Panc1 (cell line): ENCODE results near the gene WASF3. TPM values are rescaled to one million over a fixed set of nuclear protein-coding genes. Genes with fewer than 3 reads are reported as not detected.

Source experiments
- ATAC-seq: fragments of 200-7000 bp; cut with Tn5 transposase; 2 replicates; pipeline ENCODE4 v1.9.1; 2020; ENCODE audit warnings: mild to moderate bottlenecking, moderate library complexity
- BruUV-seq: library from RNA; stranded (reverse); fragments of 400-500 nt; replicated peaks from 2 replicates; lab custom pipeline; 2021; lab: Mats Ljungman, UMichigan
- CTCF ChIA-PET: fragments of 300-600 bp; sonication (Branson Sonifier 250); formaldehyde crosslinking; loops from one replicate; lab custom pipeline; 2022; ENCODE audit warnings: antibody characterized with exemption; lab: Charles Lee
- POLR2A ChIA-PET: fragments of 300-600 bp; sonication (Branson Sonifier 250); formaldehyde crosslinking; loops from one replicate; lab custom pipeline; 2022; ENCODE audit warnings: antibody characterized with exemption; lab: Charles Lee
- DNase-seq: peaks from one replicate; pipeline ENCODE4 v3.0.0-alpha.2; 2010; ENCODE audit warnings: low read depth, low spot score
- H3K27ac ChIP-seq: 2 replicates; pipeline ENCODE4 v1.5.1; 2011; ENCODE audit warnings: mild to moderate bottlenecking, low read length, inconsistent platforms
- H3K27me3 ChIP-seq: fragments of 200-500 bp; sonication (Bioruptor generic); 2 replicates; pipeline ENCODE4 v1.6.0; 2014; ENCODE audit warnings: low read length, inconsistent platforms; ENCODE audit not compliant: control insufficient read depth, insufficient read depth
- H3K36me3 ChIP-seq: fragments of 200-500 bp; sonication (Bioruptor generic); 2 replicates; pipeline ENCODE4 v1.5.1; 2014; ENCODE audit warnings: inconsistent platforms, mild to moderate bottlenecking, low read length, moderate library complexity; ENCODE audit not compliant: control insufficient read depth, insufficient read depth
- H3K4me1 ChIP-seq: 2 replicates; pipeline ENCODE4 v1.5.1; 2011; ENCODE audit warnings: inconsistent platforms, mild to moderate bottlenecking, low read length, moderate library complexity; ENCODE audit not compliant: control insufficient read depth, insufficient read depth
- H3K4me3 ChIP-seq, 2 experiments: 2 replicates each; pipeline ENCODE4 v1.5.1; 2011 to 2012; ENCODE audit warnings: low read depth in 2 of 2, low read length in 2 of 2, mild to moderate bottlenecking in 2 of 2, inconsistent platforms in 1 of 2, moderate library complexity in 1 of 2
- H3K9me3 ChIP-seq: fragments of 200-500 bp; sonication (Bioruptor generic); 2 replicates; pipeline ENCODE4 v1.5.1; 2014; ENCODE audit warnings: low read depth, mild to moderate bottlenecking, inconsistent platforms, low read length, moderate library complexity; ENCODE audit not compliant: control insufficient read depth, insufficient read depth
- CTCF ChIP-seq: fragments of 450-650 bp; IDR thresholded peaks from 2 replicates; pipeline ENCODE4 v1.5.1; 2017; ENCODE audit warnings: mild to moderate bottlenecking
- POLR2AphosphoS5 ChIP-seq: IDR thresholded peaks from 2 replicates; pipeline ENCODE4 v1.6.1; 2012; ENCODE audit warnings: mild to moderate bottlenecking, low read depth, low read length, moderate library complexity
- REST ChIP-seq, 2 experiments: IDR thresholded peaks; 2 replicates each; pipeline ENCODE4 v1.6.1; 2011 to 2012; ENCODE audit warnings: low read depth in 2 of 2, control low read depth in 1 of 2, low read length in 1 of 2, mild to moderate bottlenecking in 1 of 2, moderate library complexity in 1 of 2; ENCODE audit not compliant: insufficient read depth in 1 of 2
- SIN3A ChIP-seq: IDR thresholded peaks from 2 replicates; pipeline ENCODE4 v1.6.1; 2012; ENCODE audit warnings: low read depth, mild to moderate bottlenecking, low read length, moderate library complexity, borderline replicate concordance; ENCODE audit not compliant: insufficient read depth
- TCF7L2 ChIP-seq: IDR thresholded peaks from 2 replicates; pipeline ENCODE4 v1.6.1; 2011; ENCODE audit warnings: mild to moderate bottlenecking, low read depth, low read length, inconsistent platforms
- in situ Hi-C: cut with HindIII; loops from 2 replicates; pipeline ENCODE4 v1.10.0; 2016; ENCODE audit warnings: low sequenced_read_pairs, low pct_unique_long_range_greater_than_20kb
- intact Hi-C: fragments of 100-400 bp; cut with micrococcal nuclease; formaldehyde crosslinking; loops from one replicate; pipeline ENCODE4 v1.10.0; 2022; ENCODE audit not compliant: unreplicated experiment
- total RNA-seq: library from RNA; stranded (reverse); gene quantifications from one replicate; pipeline ENCODE4 v1.2.1, GENCODE V29; 2021; ENCODE audit not compliant: unreplicated experiment

Gene WASF3
- total RNA-seq, 1 experiment from 2014 or later = 20.2 TPM

GRCh38 chr13:26710166-26710565 is 152.7 kb downstream of the WASF3 start:
- in situ Hi-C loops (no loop called here), intact Hi-C loops (no loop called here)
- Histone ChIP-seq H3K27ac (no peak overlapping the region), H3K4me3 (no peak overlapping the region), H3K4me1 (no peaks in the 10 kb centered on the region), H3K36me3 (no peaks in the 10 kb centered on the region), H3K9me3 (no peaks in the 10 kb centered on the region), H3K27me3 (no peaks in the 10 kb centered on the region)
- ChIA-PET CTCF (no interaction called here), POLR2A (no interaction called here)
- ATAC-seq = no peak
- no TSS peak for BruUV-seq
- TF ChIP-seq REST (IDR thresholded peaks at IDR 0.05; ENCODE audit: insufficient read depth in 1 of 2, low read depth in 2 of 2, low read length in 1 of 2) (no peak), TCF7L2 (no peak), POLR2AphosphoS5 (no peak), SIN3A (no peak), CTCF (no peak)
- DNase-seq = no peak

GRCh38 chr13:26711211-26711610 is 153.7 kb downstream of the WASF3 start:
- Histone ChIP-seq H3K4me3 (no peak overlapping the region), H3K27ac (no peak overlapping the region), H3K36me3 (no peaks in the 10 kb centered on the region), H3K27me3 (no peaks in the 10 kb centered on the region), H3K4me1 (no peaks in the 10 kb centered on the region), H3K9me3 (no peaks in the 10 kb centered on the region)
- intact Hi-C loops = no loop called here
- ATAC-seq = no peak
- POLR2A ChIA-PET = no interaction called here
- CTCF ChIA-PET = interaction anchor here (0.5 to 0.6 kb wide), 3 partner anchors 215 to 628 kb away, joined by 3 to 5 read pairs (median 4); no protein-coding TSS in a partner anchor
- BruUV-seq = no TSS peak
- DNase-seq = no peak
- in situ Hi-C loops = no loop called here
- TF ChIP-seq SIN3A (no peak), CTCF (no peak), REST (IDR thresholded peaks at IDR 0.05; ENCODE audit: insufficient read depth in 1 of 2, low read depth in 2 of 2, low read length in 1 of 2) (no peak), TCF7L2 (no peak), POLR2AphosphoS5 (no peak)
